ENCODE data around the gene RAP2C.

Gene RAP2C

DNA sequence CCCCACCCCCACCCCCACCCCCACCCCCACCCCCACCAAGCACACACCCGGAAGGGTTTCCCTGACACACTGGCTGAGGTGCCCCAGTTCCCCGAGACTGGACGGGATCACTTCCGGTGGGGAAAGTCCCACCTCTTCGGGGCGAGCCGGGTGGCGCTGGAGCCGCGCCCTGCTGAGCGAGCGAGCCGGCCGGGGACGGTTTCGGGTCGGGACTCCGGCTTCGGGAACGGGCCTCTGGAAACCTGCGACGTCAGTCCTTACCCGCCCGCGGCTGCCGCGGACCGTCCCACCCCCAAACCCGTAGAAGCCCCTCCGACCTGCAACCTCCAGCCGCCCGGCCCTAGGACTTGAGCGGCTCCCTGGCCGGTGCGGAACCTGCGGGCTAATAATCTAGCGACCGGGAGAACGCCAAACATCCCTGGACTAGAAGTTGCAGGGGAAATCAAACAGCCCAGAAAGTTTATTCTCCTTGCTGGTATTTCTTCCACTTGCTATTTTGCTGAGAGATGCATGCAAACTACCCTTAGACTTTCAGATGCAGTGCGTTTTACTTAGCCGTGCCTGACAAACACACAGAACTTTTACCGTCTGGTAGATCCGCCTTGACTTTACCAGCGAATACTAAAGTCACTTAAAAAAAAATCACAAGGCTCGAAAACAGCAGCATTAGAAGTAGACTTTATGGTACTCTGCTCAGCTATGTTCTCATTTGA is 991 bp downstream of the RAP2C start:
- Histone ChIP-seq H2AK5ac (ENCODE audit: low read length) (no peak overlapping the region), H3K56ac (ENCODE audit: low read length) (peak overlapping the region; percentile 78), H3K23ac (ENCODE audit: low read length) (no peak overlapping the region), H3K9ac (ENCODE audit: low read length) (peak overlapping the region; percentile 68), H3K4me2 (ENCODE audit: low read length) (peak overlapping the region; percentile 48), H2BK120ac (ENCODE audit: low read depth, low read length) (peak overlapping the region; percentile 82), H2BK5ac (ENCODE audit: low read length) (no peak overlapping the region), H3K79me2 (ENCODE audit: control insufficient read depth, insufficient read depth, low read length) (peaks cover 10% of the 10 kb centered on the region), H3K18ac (ENCODE audit: low read length) (peak overlapping the region; percentile 64), H3K27me3 (ENCODE audit: insufficient read depth, low read length, poor library complexity) (no peaks in the 10 kb centered on the region), H3K79me1 (ENCODE audit: low read length) (no peaks in the 10 kb centered on the region), H2BK15ac (replicated peaks; ENCODE audit: low read depth) (no peak overlapping the region), H3K4me1 (ENCODE audit: control insufficient read depth, low read depth, low read length) (no peaks in the 10 kb centered on the region), H4K5ac (ENCODE audit: low read length) (no peak overlapping the region), H3K4ac (ENCODE audit: low read depth, low read length) (peak overlapping the region; percentile 36), H4K8ac (ENCODE audit: low read depth, low read length) (no peak overlapping the region), H3K36me3 (ENCODE audit: control insufficient read depth, insufficient read depth, low read length) (no peaks in the 10 kb centered on the region), H3K27ac (ENCODE audit: low read depth, low read length) (peak overlapping the region; percentile 63), H3K4me3 (ENCODE audit: low read length) (peak overlapping the region; percentile 65)
- peak; percentile 91 for DNase-seq
- WGBS (ENCODE audit: extremely low coverage, insufficient coverage, low lambda C conversion rate), result no CpG with 5 or more reads among the region's 45 CpGs

DNA sequence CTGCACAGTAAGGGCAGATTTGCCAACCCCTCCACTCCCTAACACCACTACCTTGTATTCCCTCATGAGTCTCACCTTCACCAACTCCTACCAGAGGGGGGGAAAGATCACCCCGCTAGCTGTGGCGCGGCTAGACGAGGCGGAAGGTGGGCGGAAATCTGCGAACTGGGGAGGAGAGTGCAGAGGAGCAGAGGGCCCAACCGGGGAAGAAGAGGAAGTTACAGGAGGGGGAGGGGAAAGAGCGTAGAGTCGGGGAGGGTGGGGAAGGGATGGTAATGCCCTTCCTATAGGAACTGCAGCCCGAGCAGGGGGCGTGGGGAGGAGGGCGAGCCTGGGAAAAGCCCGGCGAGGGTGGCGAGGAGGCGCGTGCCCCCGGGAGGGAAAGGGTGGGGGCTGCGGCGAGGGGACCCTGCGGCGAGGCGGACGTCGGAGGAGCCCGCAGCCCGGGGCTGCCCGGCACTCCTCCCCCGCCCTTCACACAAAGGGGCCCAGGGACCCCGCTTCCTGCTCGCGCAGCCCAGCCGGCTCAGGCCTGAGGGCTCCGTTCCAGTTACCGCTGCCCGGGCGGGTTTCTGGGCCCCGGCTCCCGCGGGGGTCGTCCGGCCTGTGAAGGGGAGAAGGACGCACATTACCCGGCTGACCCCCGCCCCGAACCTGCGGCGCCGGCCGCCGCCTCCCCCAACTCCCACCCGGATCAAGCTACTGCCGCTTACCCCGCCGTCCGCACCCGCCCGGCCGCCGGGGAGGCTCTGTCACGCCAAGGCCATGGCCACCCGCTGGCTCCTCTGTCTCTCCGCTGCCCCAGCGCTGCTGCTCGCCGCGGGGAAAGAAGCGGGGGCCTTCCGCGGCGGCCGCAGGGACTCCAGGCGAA is 1.8 kb downstream of the RAP2C start:
- peak overlapping the region; percentile 82 for H3K9ac ChIP-seq (ENCODE audit: low read length)
- no peak overlapping the region for H3K23ac ChIP-seq (ENCODE audit: low read length)
- H3K79me1 ChIP-seq (ENCODE audit: low read length), result no peaks in the 10 kb centered on the region
- no peaks in the 10 kb centered on the region for H3K4me1 ChIP-seq (ENCODE audit: control insufficient read depth, low read depth, low read length)
- H2AK5ac ChIP-seq (ENCODE audit: low read length), result no peak overlapping the region
- peak overlapping the region; percentile 97 for H4K8ac ChIP-seq (ENCODE audit: low read depth, low read length)
- peak overlapping the region; percentile 88 for H3K56ac ChIP-seq (ENCODE audit: low read length)
- H4K5ac ChIP-seq (ENCODE audit: low read length), result no peak overlapping the region
- no peaks in the 10 kb centered on the region for H3K27me3 ChIP-seq (ENCODE audit: insufficient read depth, low read length, poor library complexity)
- H3K4me2 ChIP-seq (ENCODE audit: low read length), result peak overlapping the region; percentile 48
- H2BK120ac ChIP-seq (ENCODE audit: low read depth, low read length), result peak overlapping the region; percentile 78
- no peak overlapping the region for H2BK5ac ChIP-seq (ENCODE audit: low read length)
- peak; percentile 93 for DNase-seq
- H3K4ac ChIP-seq (ENCODE audit: low read depth, low read length), result peak overlapping the region; percentile 97
- no peaks in the 10 kb centered on the region for H3K36me3 ChIP-seq (ENCODE audit: control insufficient read depth, insufficient read depth, low read length)
- H3K27ac ChIP-seq (ENCODE audit: low read depth, low read length), result peak overlapping the region; percentile 97
- peaks cover 10% of the 10 kb centered on the region for H3K79me2 ChIP-seq (ENCODE audit: control insufficient read depth, insufficient read depth, low read length)
- H3K4me3 ChIP-seq (ENCODE audit: low read length), result peak overlapping the region; percentile 79
- H2BK15ac ChIP-seq (replicated peaks; ENCODE audit: low read depth), result peak overlapping the region; percentile 25
- peak overlapping the region; percentile 93 for H3K18ac ChIP-seq (ENCODE audit: low read length)
- WGBS (ENCODE audit: extremely low coverage, insufficient coverage, low lambda C conversion rate), result no CpG with 5 or more reads among the region's 74 CpGs

DNA sequence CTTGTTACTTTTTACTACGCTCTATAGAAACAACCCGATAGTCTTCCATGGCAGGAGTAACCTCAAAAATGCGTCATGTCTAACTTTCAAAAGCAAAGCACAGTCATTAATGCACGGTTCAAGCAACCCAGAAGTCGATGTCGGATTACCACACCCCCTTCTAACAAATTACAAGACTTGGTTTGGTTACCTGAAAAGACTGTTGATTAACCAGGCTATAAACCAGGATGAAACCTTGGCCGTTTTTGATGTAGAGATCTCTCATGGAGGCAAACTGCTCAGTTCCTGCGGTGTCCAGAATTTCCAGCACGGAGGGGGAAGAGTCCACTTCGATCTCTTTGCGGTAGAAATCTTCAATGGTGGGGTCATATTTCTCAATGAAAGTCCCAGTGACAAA is 2.4 kb downstream of the RAP2C start:
- Histone ChIP-seq H3K4me1 (ENCODE audit: control insufficient read depth, low read depth, low read length) (no peaks in the 10 kb centered on the region), H2BK5ac (ENCODE audit: low read length) (no peak overlapping the region), H4K8ac (ENCODE audit: low read depth, low read length) (no peak overlapping the region), H3K27ac (ENCODE audit: low read depth, low read length) (no peak overlapping the region), H2BK120ac (ENCODE audit: low read depth, low read length) (no peak overlapping the region), H3K4me3 (ENCODE audit: low read length) (peak overlapping the region; percentile 79), H2AK5ac (ENCODE audit: low read length) (no peak overlapping the region), H4K5ac (ENCODE audit: low read length) (no peak overlapping the region), H2BK15ac (replicated peaks; ENCODE audit: low read depth) (no peak overlapping the region), H3K79me1 (ENCODE audit: low read length) (no peaks in the 10 kb centered on the region), H3K27me3 (ENCODE audit: insufficient read depth, low read length, poor library complexity) (no peaks in the 10 kb centered on the region), H3K36me3 (ENCODE audit: control insufficient read depth, insufficient read depth, low read length) (no peaks in the 10 kb centered on the region), H3K23ac (ENCODE audit: low read length) (no peak overlapping the region), H3K4ac (ENCODE audit: low read depth, low read length) (no peak overlapping the region), H3K18ac (ENCODE audit: low read length) (peak overlapping the region; percentile 75), H3K79me2 (ENCODE audit: control insufficient read depth, insufficient read depth, low read length) (peaks cover 10% of the 10 kb centered on the region), H3K56ac (ENCODE audit: low read length) (peak overlapping the region; percentile 88), H3K9ac (ENCODE audit: low read length) (peak overlapping the region; percentile 82), H3K4me2 (ENCODE audit: low read length) (peak overlapping the region; percentile 48)
- WGBS (ENCODE audit: extremely low coverage, insufficient coverage, low lambda C conversion rate), result no CpG with 5 or more reads among the region's 11 CpGs
- no peak for DNase-seq

DNA sequence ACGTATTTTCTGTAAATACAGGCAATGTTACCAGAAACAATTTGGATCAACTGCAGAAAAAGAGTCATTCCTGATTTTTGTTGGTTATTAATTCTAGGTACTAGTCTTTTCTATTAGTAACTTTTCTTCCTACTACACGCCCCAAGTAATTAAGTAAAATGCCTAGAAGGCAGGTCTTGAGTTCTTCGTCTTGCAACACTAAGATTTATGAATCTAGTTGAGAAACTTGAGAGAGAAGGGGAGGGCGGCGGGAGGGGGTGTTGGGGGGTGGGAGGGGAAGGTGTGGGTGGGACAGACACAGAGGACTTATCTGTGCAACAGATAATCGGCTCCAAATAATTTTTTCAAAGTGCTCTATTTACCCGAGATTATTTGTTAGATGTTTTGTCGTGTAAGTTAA is 3.0 kb downstream of the RAP2C start:
- H3K56ac ChIP-seq (ENCODE audit: low read length), result no peak overlapping the region
- H3K9ac ChIP-seq (ENCODE audit: low read length), result no peak overlapping the region
- no peak overlapping the region for H3K4me3 ChIP-seq (ENCODE audit: low read length)
- no peak overlapping the region for H3K4ac ChIP-seq (ENCODE audit: low read depth, low read length)
- no peak overlapping the region for H3K23ac ChIP-seq (ENCODE audit: low read length)
- peaks cover 10% of the 10 kb centered on the region for H3K79me2 ChIP-seq (ENCODE audit: control insufficient read depth, insufficient read depth, low read length)
- no peak overlapping the region for H3K18ac ChIP-seq (ENCODE audit: low read length)
- H2AK5ac ChIP-seq (ENCODE audit: low read length), result no peak overlapping the region
- H3K36me3 ChIP-seq (ENCODE audit: control insufficient read depth, insufficient read depth, low read length), result no peaks in the 10 kb centered on the region
- H2BK15ac ChIP-seq (replicated peaks; ENCODE audit: low read depth), result no peak overlapping the region
- no peak overlapping the region for H2BK120ac ChIP-seq (ENCODE audit: low read depth, low read length)
- no peaks in the 10 kb centered on the region for H3K79me1 ChIP-seq (ENCODE audit: low read length)
- H3K27me3 ChIP-seq (ENCODE audit: insufficient read depth, low read length, poor library complexity), result no peaks in the 10 kb centered on the region
- no CpG with 5 or more reads among the region's 8 CpGs for WGBS (ENCODE audit: extremely low coverage, insufficient coverage, low lambda C conversion rate)
- no peak overlapping the region for H4K5ac ChIP-seq (ENCODE audit: low read length)
- no peak overlapping the region for H4K8ac ChIP-seq (ENCODE audit: low read depth, low read length)
- no peaks in the 10 kb centered on the region for H3K4me1 ChIP-seq (ENCODE audit: control insufficient read depth, low read depth, low read length)
- no peak overlapping the region for H3K4me2 ChIP-seq (ENCODE audit: low read length)
- H3K27ac ChIP-seq (ENCODE audit: low read depth, low read length), result no peak overlapping the region
- no peak overlapping the region for H2BK5ac ChIP-seq (ENCODE audit: low read length)
- DNase-seq, result no peak

DNA sequence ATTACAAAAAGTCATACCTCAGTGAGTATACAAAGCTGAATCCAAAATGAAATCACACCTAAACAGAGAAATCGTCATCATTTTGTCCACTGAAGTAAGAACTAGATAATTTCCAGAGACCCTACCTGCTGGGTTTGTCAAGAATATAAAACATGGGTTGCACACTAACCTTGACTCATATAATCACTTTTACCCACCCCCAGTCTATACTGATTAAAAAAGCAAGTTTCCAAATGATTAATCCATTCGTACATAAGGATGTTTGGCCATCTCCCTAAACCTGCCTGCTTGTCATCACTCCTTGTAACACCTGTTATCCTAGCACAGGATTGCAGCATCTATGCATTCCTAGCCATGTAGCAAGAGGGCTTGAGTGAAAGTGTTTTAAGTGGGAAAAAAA is 4.7 kb downstream of the RAP2C start:
- Histone ChIP-seq H4K8ac (ENCODE audit: low read depth, low read length) (no peak overlapping the region), H3K4me2 (ENCODE audit: low read length) (no peak overlapping the region), H3K56ac (ENCODE audit: low read length) (no peak overlapping the region), H3K4me3 (ENCODE audit: low read length) (no peak overlapping the region), H2BK15ac (replicated peaks; ENCODE audit: low read depth) (no peak overlapping the region), H3K9ac (ENCODE audit: low read length) (no peak overlapping the region), H3K36me3 (ENCODE audit: control insufficient read depth, insufficient read depth, low read length) (no peaks in the 10 kb centered on the region), H3K4ac (ENCODE audit: low read depth, low read length) (no peak overlapping the region), H3K79me1 (ENCODE audit: low read length) (no peaks in the 10 kb centered on the region), H3K27me3 (ENCODE audit: insufficient read depth, low read length, poor library complexity) (no peaks in the 10 kb centered on the region), H2BK5ac (ENCODE audit: low read length) (no peak overlapping the region), H4K5ac (ENCODE audit: low read length) (no peak overlapping the region), H3K4me1 (ENCODE audit: control insufficient read depth, low read depth, low read length) (no peaks in the 10 kb centered on the region), H2AK5ac (ENCODE audit: low read length) (no peak overlapping the region), H3K18ac (ENCODE audit: low read length) (no peak overlapping the region), H3K23ac (ENCODE audit: low read length) (no peak overlapping the region), H2BK120ac (ENCODE audit: low read depth, low read length) (no peak overlapping the region), H3K79me2 (ENCODE audit: control insufficient read depth, insufficient read depth, low read length) (peaks cover 10% of the 10 kb centered on the region), H3K27ac (ENCODE audit: low read depth, low read length) (no peak overlapping the region)
- no peak for DNase-seq
- WGBS (ENCODE audit: extremely low coverage, insufficient coverage, low lambda C conversion rate), result no CpG with 5 or more reads among the region's 2 CpGs

Measured in mesendoderm (in vitro differentiated cells).